Measurements from ENCODE around the gene ANKS1A.

GRCh38 chr6:34920097-34920496 lies 31.0 kb downstream of the ANKS1A start:
- TF ChIP-seq CTCF (conservative IDR thresholded peaks at IDR 0.05): no peak
- no peak for TF ChIP-seq EZH2 (IDR thresholded peaks at IDR 0.05; ENCODE audit: low read depth)

All from PC-9 (cell line).